Muscle layer of duodenum (tissue), 2 donors: ENCODE results near the gene PUS10.
"Not testable (repeated sequence)": the region's sequence is repeated elsewhere in the genome, so short reads cannot be mapped to it uniquely, and the experiment has no call there.

ENCODE experiments used
- H3K27ac ChIP-seq: one replicate; pipeline ENCODE4 v1.7.0; 2013; ENCODE audit warnings: mild to moderate bottlenecking, low read length
- H3K27me3 ChIP-seq: one replicate; pipeline ENCODE4 v1.7.0; 2013; ENCODE audit warnings: low read depth, mild to moderate bottlenecking, control low read depth, low read length
- H3K36me3 ChIP-seq, 2 donors: one replicate each; pipeline ENCODE4 v1.7.0; 2013; ENCODE audit warnings: low read length in 2 of 2, control low read depth in 1 of 2, mild to moderate bottlenecking in 1 of 2; ENCODE audit not compliant: insufficient read depth in 2 of 2, control insufficient read depth in 1 of 2
- H3K4me1 ChIP-seq, 2 donors: one replicate each; pipeline ENCODE4 v1.7.0; 2013; ENCODE audit warnings: low read length in 2 of 2, mild to moderate bottlenecking in 2 of 2, control low read depth in 1 of 2, moderate library complexity in 1 of 2; ENCODE audit not compliant: insufficient read depth in 2 of 2, control insufficient read depth in 1 of 2
- H3K4me3 ChIP-seq, 2 donors: one replicate each; pipeline ENCODE4 v1.7.0; 2013; ENCODE audit warnings: low read length in 2 of 2, low read depth in 1 of 2, mild to moderate bottlenecking in 1 of 2
- H3K9me3 ChIP-seq, 2 donors: one replicate each; pipeline ENCODE4 v1.7.0; 2013; ENCODE audit warnings: low read length in 2 of 2, control low read depth in 1 of 2, mild to moderate bottlenecking in 1 of 2; ENCODE audit not compliant: control insufficient read depth in 1 of 2
- donor health status: healthy.

PUS10 gene

GRCh38 chr2:60987041-60987440 lies 31.0 kb downstream of the PUS10 start:
- Histone ChIP-seq H3K27me3 (no peaks in the 10 kb centered on the region), H3K4me3 (no peak overlapping the region), H3K4me1 (no peaks in the 10 kb centered on the region), H3K36me3 (no peaks in the 10 kb centered on the region), H3K27ac (no peak overlapping the region), H3K9me3 (peaks cover 0 to 5% of the 10 kb centered on the region in 2 donors)

GRCh38 chr2:60984720-60985119 lies 33.3 kb downstream of the PUS10 start:
- H3K27me3 ChIP-seq = no peaks in the 10 kb centered on the region
- H3K9me3 ChIP-seq = no peaks in the 10 kb centered on the region
- H3K4me3 ChIP-seq = no peak overlapping the region
- no peaks in the 10 kb centered on the region for H3K36me3 ChIP-seq
- H3K4me1 ChIP-seq = no peaks in the 10 kb centered on the region
- H3K27ac ChIP-seq = no peak overlapping the region

- H3K36me3 ChIP-seq, H3K4me1 ChIP-seq, H3K9me3 ChIP-seq, H3K27me3 ChIP-seq, H3K4me3 ChIP-seq, H3K27ac ChIP-seq: not testable (repeated sequence)
Observed at GRCh38 chr2:60982066-60982465, 36.0 kb downstream of the PUS10 start.

- no peaks in the 10 kb centered on the region for H3K9me3 ChIP-seq
- no peak overlapping the region for H3K27ac ChIP-seq
- H3K27me3 ChIP-seq = no peaks in the 10 kb centered on the region
- H3K4me1 ChIP-seq = no peaks in the 10 kb centered on the region
- no peaks in the 10 kb centered on the region for H3K36me3 ChIP-seq
- H3K4me3 ChIP-seq = no peak overlapping the region
Observed at GRCh38 chr2:60980071-60980815, 37.8 kb downstream of the PUS10 start.

- Histone ChIP-seq H3K4me1 (no peaks in the 10 kb centered on the region), H3K4me3 (no peak overlapping the region)
Observed at GRCh38 chr2:60979231-60979630, 38.8 kb downstream of the PUS10 start.

GRCh38 chr2:60977562-60977895 lies 40.5 kb downstream of the PUS10 start:
- no peaks in the 10 kb centered on the region for H3K9me3 ChIP-seq
- no peaks in the 10 kb centered on the region for H3K36me3 ChIP-seq
- no peaks in the 10 kb centered on the region for H3K4me1 ChIP-seq
- H3K27ac ChIP-seq = no peak overlapping the region
- no peak overlapping the region for H3K4me3 ChIP-seq
- H3K27me3 ChIP-seq = no peaks in the 10 kb centered on the region

More at GRCh38 chr2:60979231-60979630, 38.8 kb downstream of the PUS10 start:
- Histone ChIP-seq H3K27ac (no peak overlapping the region), H3K36me3 (no peaks in the 10 kb centered on the region), H3K9me3 (no peaks in the 10 kb centered on the region), H3K27me3 (no peaks in the 10 kb centered on the region)

- Histone ChIP-seq H3K4me3 (no peak overlapping the region), H3K4me1 (no peaks in the 10 kb centered on the region), H3K36me3 (no peaks in the 10 kb centered on the region), H3K27ac (no peak overlapping the region), H3K9me3 (no peaks in the 10 kb centered on the region), H3K27me3 (no peaks in the 10 kb centered on the region)
Observed at GRCh38 chr2:60976875-60977561, 41.0 kb downstream of the PUS10 start.

- Histone ChIP-seq H3K27ac (no peak overlapping the region), H3K9me3 (no peaks in the 10 kb centered on the region), H3K4me3 (no peak overlapping the region), H3K36me3 (no peaks in the 10 kb centered on the region), H3K4me1 (no peaks in the 10 kb centered on the region), H3K27me3 (no peaks in the 10 kb centered on the region)
Observed at GRCh38 chr2:60976256-60976850, 41.7 kb downstream of the PUS10 start.

- H3K4me1 ChIP-seq = no peaks in the 10 kb centered on the region
- no peaks in the 10 kb centered on the region for H3K27me3 ChIP-seq
- no peak overlapping the region for H3K4me3 ChIP-seq
- no peaks in the 10 kb centered on the region for H3K36me3 ChIP-seq
- no peaks in the 10 kb centered on the region for H3K9me3 ChIP-seq
- no peak overlapping the region for H3K27ac ChIP-seq
Observed at GRCh38 chr2:60974652-60975051, 43.4 kb downstream of the PUS10 start.

GRCh38 chr2:60973705-60974104 lies 44.4 kb downstream of the PUS10 start:
- no peaks in the 10 kb centered on the region for H3K9me3 ChIP-seq
- no peaks in the 10 kb centered on the region for H3K27me3 ChIP-seq
- H3K4me1 ChIP-seq = no peaks in the 10 kb centered on the region
- H3K4me3 ChIP-seq = no peak overlapping the region
- H3K27ac ChIP-seq = no peak overlapping the region
- no peaks in the 10 kb centered on the region for H3K36me3 ChIP-seq

GRCh38 chr2:60972889-60973656 lies 45.0 kb downstream of the PUS10 start:
- no peak overlapping the region for H3K27ac ChIP-seq
- no peak overlapping the region for H3K4me3 ChIP-seq
- no peaks in the 10 kb centered on the region for H3K27me3 ChIP-seq
- no peaks in the 10 kb centered on the region for H3K36me3 ChIP-seq
- H3K9me3 ChIP-seq = no peaks in the 10 kb centered on the region
- H3K4me1 ChIP-seq = no peaks in the 10 kb centered on the region
